NCI-H524 treated with DMSO at 0.1 percent for 48 hours (cell line): Measurements from ENCODE around the gene RIT1.
A peak's percentile ranks its signal among the peaks of the same experiment; 100 is the strongest.

Experiments
- DNase-seq: peaks from one replicate; lab custom pipeline; 2025; lab: John Stamatoyannopoulos, UW

RIT1 gene

GRCh38 chr1:155856975-155857930 lies 53.9 kb downstream of the RIT1 start, which contains the start of gene GON4L:
Gene GON4L, minus strand, starts transcription at chr1:155857214. Its CDS starts 3,434 bp downstream, at chr1:155853780.
- DNase-seq, result peak; percentile 71

- no peak for DNase-seq
Observed at GRCh38 chr1:155856257-155856974, 54.7 kb downstream of the RIT1 start.

- no peak for DNase-seq
Observed at GRCh38 chr1:155850345-155850744, 60.8 kb downstream of the RIT1 start.

GRCh38 chr1:155847823-155848529 lies 63.2 kb downstream of the RIT1 start:
- DNase-seq, result no peak
